Liver (tissue), 9 donors: ENCODE data around the gene CPT1B. TPM values are rescaled to one million over a fixed set of nuclear protein-coding genes. Genes with fewer than 3 reads are reported as not detected.

Experiments
- DNase-seq: peaks from one replicate; pipeline ENCODE4 v3.0.0-alpha.2; 2017; ENCODE audit warnings: low spot score
- H3K27ac ChIP-seq, 2 donors: one replicate each; pipeline ENCODE4 v1.7.0; 2013; ENCODE audit warnings: inconsistent platforms in 2 of 2, low read length in 2 of 2, control low read depth in 1 of 2, low read depth in 1 of 2, mild to moderate bottlenecking in 1 of 2
- H3K27me3 ChIP-seq, 4 donors: one replicate each; pipeline versions ENCODE4 v1.6.1 to v1.7.0; 2013; ENCODE audit warnings: low read length in 3 of 4, inconsistent platforms in 1 of 4, mild to moderate bottlenecking in 1 of 4, moderate library complexity in 1 of 4; ENCODE audit not compliant: control insufficient read depth in 4 of 4, insufficient read depth in 4 of 4
- H3K36me3 ChIP-seq, 4 donors: one replicate each; pipeline versions ENCODE4 v1.6.1 to v1.7.0; 2013; ENCODE audit warnings: low read length in 3 of 4, mild to moderate bottlenecking in 3 of 4, low read depth in 1 of 4, moderate library complexity in 1 of 4; ENCODE audit not compliant: control insufficient read depth in 4 of 4, insufficient read depth in 3 of 4
- H3K4me1 ChIP-seq, 4 donors: one replicate each; pipeline versions ENCODE4 v1.6.1 to v1.7.0; 2013; ENCODE audit warnings: low read length in 3 of 4, mild to moderate bottlenecking in 3 of 4, moderate library complexity in 1 of 4; ENCODE audit not compliant: control insufficient read depth in 4 of 4, insufficient read depth in 4 of 4
- H3K4me3 ChIP-seq, 3 donors: one replicate each; pipeline versions ENCODE4 v1.6.1 to v1.7.0; 2013; ENCODE audit warnings: low read length in 3 of 3, control low read depth in 1 of 3, low read depth in 1 of 3, mild to moderate bottlenecking in 1 of 3
- H3K9ac ChIP-seq, 2 donors: one replicate each; pipeline ENCODE4 v1.7.0; 2013; ENCODE audit warnings: low read length in 2 of 2, mild to moderate bottlenecking in 2 of 2, moderate library complexity in 2 of 2, control low read depth in 1 of 2, low read depth in 1 of 2
- H3K9me3 ChIP-seq, 4 donors: one replicate each; pipeline versions ENCODE4 v1.6.1 to v1.7.0; 2013; ENCODE audit warnings: low read length in 3 of 4; ENCODE audit not compliant: control insufficient read depth in 4 of 4
- EGR1 ChIP-seq, 2 donors: IDR thresholded peaks; 2 replicates each; pipeline ENCODE4 v1.6.1; 2016 to 2018; ENCODE audit warnings: antibody characterized with exemption in 2 of 2, low read depth in 2 of 2
- FOXA1 ChIP-seq: IDR thresholded peaks from 2 replicates; pipeline ENCODE4 v1.6.1; 2016; ENCODE audit warnings: antibody characterized with exemption
- GABPA ChIP-seq, 2 donors: IDR thresholded peaks in 1 of 2; conservative IDR thresholded peaks in 1 of 2; 2 replicates each; pipeline ENCODE4 v1.6.1; 2016; ENCODE audit warnings: antibody characterized with exemption in 2 of 2, mild to moderate bottlenecking in 1 of 2, moderate library complexity in 1 of 2
- HNF4G ChIP-seq: IDR thresholded peaks from 2 replicates; pipeline ENCODE4 v1.6.1; 2016; ENCODE audit warnings: antibody characterized with exemption
- NR2F2 ChIP-seq: IDR thresholded peaks from 2 replicates; pipeline ENCODE4 v1.6.1; 2016; ENCODE audit warnings: antibody characterized with exemption
- RAD21 ChIP-seq, 2 donors: IDR thresholded peaks; 2 replicates each; pipeline ENCODE4 v1.6.1; 2016; ENCODE audit warnings: antibody characterized with exemption in 2 of 2, mild to moderate bottlenecking in 2 of 2
- RXRA ChIP-seq, 2 donors: IDR thresholded peaks; 2 replicates each; pipeline ENCODE4 v1.6.1; 2017 to 2018; ENCODE audit warnings: antibody characterized with exemption in 2 of 2, mild to moderate bottlenecking in 1 of 2
- WGBS: extraction: QIAGEN DNeasy Blood & Tissue Kit; methylation state at CpG from one replicate; pipeline ENCODE4 v1.1.7; 2013; 5-methylcytosine and 5-hydroxymethylcytosine counted together
- polyA plus RNA-seq, 2 donors: library from polyadenylated mRNA; stranded (reverse) in 1 of 2; unstranded in 1 of 2; fragments of 200-250 nt in 1 of 2; fragments of >200 nt in 1 of 2; fragmentation: Nextera tagmentation in 1 of 2; extraction: Ambion mirVana in 1 of 2; gene quantifications; one replicate each; pipeline versions ENCODE4 v1.2.1 to v1.2.3, GENCODE V29; 2013 to 2015
- total RNA-seq, 2 donors: library from RNA; depleted of rRNA; stranded (reverse); fragments of >200 nt; gene quantifications; one replicate each; pipeline ENCODE4 v1.2.3, GENCODE V29; 2014
- TF ChIP-seq, protein P1 (sequence below): IDR thresholded peaks from 2 replicates; pipeline ENCODE4 v1.6.1; 2016; ENCODE audit warnings: antibody characterized with exemption
- TF ChIP-seq, protein P2 (sequence below): fragments of 150-350 bp; IDR thresholded peaks from 2 replicates; pipeline ENCODE4 v1.5.1; 2017; ENCODE audit warnings: improper control_type of control experiment, low read depth, low read length; ENCODE audit not compliant: missing input control
- TF ChIP-seq, protein P3 (sequence below): IDR thresholded peaks from 2 replicates; pipeline ENCODE4 v1.6.1; 2016; ENCODE audit warnings: antibody characterized with exemption
- donor health status: healthy.
- donor health status: healthy.
- donor health status: healthy.
- donor health status: healthy.
- donor health status: healthy.

The CPT1B gene
- total and polyA plus RNA-seq, 4 donors: 3.0 to 13.6 (median 4.9) TPM

DNA sequence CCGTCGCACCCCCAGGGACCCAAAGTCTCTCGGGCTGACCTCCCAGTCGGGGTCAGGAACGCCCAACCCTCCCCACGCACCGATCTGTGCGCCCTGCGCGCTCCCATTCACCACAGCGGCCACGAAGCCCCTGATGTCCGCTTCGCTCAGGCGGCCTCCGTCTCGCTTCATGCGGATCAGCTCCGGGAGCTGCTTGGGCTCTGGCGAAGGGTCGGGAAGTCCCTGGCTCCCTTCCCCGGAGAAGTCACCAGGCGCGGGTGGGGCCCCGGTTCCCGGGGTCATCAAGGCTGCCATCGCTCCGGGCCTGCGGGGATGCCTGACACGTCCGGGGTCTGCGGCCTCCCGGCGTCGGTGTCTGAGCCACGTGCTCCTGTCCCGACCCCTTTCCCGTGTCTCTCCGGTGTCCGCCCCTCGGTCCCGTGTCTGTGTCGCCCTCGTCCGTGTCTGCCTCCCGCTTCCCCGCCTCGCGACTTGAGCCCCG lies 48.8 kb downstream of the CPT1B start (continued):
- TF ChIP-seq, protein P1, sequence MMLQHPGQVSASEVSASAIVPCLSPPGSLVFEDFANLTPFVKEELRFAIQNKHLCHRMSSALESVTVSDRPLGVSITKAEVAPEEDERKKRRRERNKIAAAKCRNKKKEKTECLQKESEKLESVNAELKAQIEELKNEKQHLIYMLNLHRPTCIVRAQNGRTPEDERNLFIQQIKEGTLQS: no peak
- TF ChIP-seq FOXA1: no peak
- TF ChIP-seq, protein P2, sequence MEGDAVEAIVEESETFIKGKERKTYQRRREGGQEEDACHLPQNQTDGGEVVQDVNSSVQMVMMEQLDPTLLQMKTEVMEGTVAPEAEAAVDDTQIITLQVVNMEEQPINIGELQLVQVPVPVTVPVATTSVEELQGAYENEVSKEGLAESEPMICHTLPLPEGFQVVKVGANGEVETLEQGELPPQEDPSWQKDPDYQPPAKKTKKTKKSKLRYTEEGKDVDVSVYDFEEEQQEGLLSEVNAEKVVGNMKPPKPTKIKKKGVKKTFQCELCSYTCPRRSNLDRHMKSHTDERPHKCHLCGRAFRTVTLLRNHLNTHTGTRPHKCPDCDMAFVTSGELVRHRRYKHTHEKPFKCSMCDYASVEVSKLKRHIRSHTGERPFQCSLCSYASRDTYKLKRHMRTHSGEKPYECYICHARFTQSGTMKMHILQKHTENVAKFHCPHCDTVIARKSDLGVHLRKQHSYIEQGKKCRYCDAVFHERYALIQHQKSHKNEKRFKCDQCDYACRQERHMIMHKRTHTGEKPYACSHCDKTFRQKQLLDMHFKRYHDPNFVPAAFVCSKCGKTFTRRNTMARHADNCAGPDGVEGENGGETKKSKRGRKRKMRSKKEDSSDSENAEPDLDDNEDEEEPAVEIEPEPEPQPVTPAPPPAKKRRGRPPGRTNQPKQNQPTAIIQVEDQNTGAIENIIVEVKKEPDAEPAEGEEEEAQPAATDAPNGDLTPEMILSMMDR: no peak

DNA sequence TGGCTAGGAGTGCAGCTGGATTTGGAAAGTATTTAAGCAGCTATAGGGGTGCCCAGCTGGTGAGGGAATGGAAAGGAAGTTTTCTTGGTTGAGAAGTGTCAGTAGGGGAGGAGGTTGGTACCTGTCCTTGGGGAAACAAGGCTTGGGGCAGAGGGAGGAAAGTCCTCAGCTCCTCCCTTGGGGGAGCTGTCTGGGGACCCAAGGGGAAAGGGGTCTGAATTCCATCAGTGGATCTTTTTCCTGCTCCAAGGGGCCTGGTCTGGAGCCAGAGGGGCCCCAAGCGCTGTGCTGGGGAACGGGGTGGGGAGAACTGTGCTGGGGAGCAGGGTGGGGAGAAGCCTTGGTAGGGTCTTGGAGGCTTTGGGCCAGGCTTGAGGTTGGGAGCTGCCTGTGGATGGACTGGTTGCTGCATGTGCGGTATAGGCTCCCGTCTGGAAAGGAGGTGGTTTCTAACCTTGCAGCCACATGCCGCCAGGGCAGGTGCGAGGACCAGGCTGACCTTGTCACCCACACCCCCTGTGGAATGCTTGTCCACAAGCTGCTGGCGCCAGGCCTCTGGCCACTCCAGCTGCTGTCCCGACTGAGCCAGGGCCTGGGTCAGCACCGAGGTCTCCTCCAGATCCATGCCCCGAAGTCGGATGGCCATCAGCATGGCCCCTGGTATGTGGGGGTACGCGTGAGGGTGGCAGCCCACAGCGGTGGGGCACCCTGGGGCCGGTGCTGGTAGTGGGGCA lies 49.4 kb downstream of the CPT1B start:
- H3K36me3 ChIP-seq: peaks cover 0 to under 1% (median 0%) of the 10 kb centered on the region in 4 donors
- H3K9me3 ChIP-seq: no peaks in the 10 kb centered on the region
- H3K27ac ChIP-seq: peak overlapping the region; percentile 92 to 98
- H3K27me3 ChIP-seq: no peaks in the 10 kb centered on the region
- no peak for DNase-seq
- 63% methylated on average over 15 of the region's 15 CpGs for WGBS
- H3K4me1 ChIP-seq: peaks cover 12 to 57% (median 32%) of the 10 kb centered on the region in 4 donors
- TF ChIP-seq, protein P3, sequence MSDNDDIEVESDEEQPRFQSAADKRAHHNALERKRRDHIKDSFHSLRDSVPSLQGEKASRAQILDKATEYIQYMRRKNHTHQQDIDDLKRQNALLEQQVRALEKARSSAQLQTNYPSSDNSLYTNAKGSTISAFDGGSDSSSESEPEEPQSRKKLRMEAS: peak; percentile 45
- TF ChIP-seq RXRA (IDR thresholded peaks at IDR 0.05) (peak in 1 of 2 donors; percentile 21), GABPA (IDR thresholded peaks at IDR 0.05 in 1 of 2, conservative IDR thresholded peaks at IDR 0.05 in 1 of 2) (no peak)
- H3K4me3 ChIP-seq: peak overlapping the region; percentile 48 to 93 (median 64)
- no peak overlapping the region for H3K9ac ChIP-seq

DNA sequence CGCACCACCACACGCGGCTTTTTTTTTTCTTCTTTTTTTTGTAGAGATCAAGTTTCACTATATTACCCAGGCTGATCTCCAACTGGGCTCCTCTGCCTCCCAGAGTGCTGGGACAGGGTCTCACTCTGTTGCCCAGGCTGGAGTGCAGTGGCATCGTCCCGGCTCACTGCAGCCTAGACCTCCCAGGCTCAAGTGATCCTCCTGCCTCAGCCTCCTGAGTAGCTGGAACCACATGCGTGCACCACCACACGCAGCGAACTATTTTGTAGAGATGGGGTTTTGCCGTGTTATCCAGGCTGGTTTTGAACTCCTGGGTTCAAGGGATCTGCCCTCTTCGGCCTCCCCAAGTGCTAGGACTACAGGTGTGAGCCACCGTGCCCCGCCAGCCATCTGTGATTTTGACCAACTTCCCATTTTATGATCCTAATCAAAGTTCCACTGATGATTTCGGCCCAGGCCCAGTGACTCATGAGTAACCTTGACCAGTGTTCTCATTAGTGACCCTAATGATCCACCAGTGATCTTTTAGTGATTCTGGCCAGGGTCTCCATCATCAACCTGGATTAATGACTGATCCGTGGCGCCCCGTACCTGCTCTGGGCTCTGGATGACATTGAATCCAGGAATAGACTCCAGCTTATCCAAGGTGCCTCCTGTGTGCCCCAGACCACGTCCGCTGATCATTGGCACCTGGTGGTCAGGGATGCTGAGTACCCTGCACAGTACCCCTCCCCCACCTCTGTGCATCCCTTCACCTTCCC lies 50.1 kb downstream of the CPT1B start:
- no peaks in the 10 kb centered on the region for H3K27me3 ChIP-seq
- no peak overlapping the region for H3K9ac ChIP-seq
- TF ChIP-seq EGR1 (IDR thresholded peaks at IDR 0.05; ENCODE audit: low read depth in 2 of 2): no peak
- TF ChIP-seq NR2F2: peak; percentile 38
- TF ChIP-seq FOXA1: no peak
- TF ChIP-seq HNF4G: no peak
- TF ChIP-seq RAD21 (IDR thresholded peaks at IDR 0.05): no peak
- TF ChIP-seq, protein P3: no peak
- H3K4me3 ChIP-seq: no peak overlapping the region
- H3K36me3 ChIP-seq: peaks cover 5 to 7% (median 5%) of the 10 kb centered on the region in 4 donors
- peak overlapping the region; percentile 92 to 98 for H3K27ac ChIP-seq
- no peaks in the 10 kb centered on the region for H3K9me3 ChIP-seq
- H3K4me1 ChIP-seq: peaks cover 13 to 64% (median 33%) of the 10 kb centered on the region in 4 donors
- DNase-seq: no peak
- WGBS: 88% methylated on average over 18 of the region's 18 CpGs
